GM18951 (cell line): ENCODE results near the gene MED13.
"Not testable (repeated sequence)": the region's sequence is repeated elsewhere in the genome, so short reads cannot be mapped to it uniquely, and the experiment has no call there.

Experiments used
- POLR2A ChIP-seq: IDR thresholded peaks from 4 replicates; pipeline ENCODE4 v1.6.1; 2011; ENCODE audit warnings: mild to moderate bottlenecking; ENCODE audit not compliant: insufficient read length, insufficient read depth; ENCODE audit errors: extremely low read depth
- in situ Hi-C: fragments of 300-500 bp; cut with MboI; formaldehyde crosslinking; loops from one replicate; pipeline ENCODE4 v1.12.0; 2022; ENCODE audit warnings: low sequenced_read_pairs, mixed read lengths, inconsistent platforms; ENCODE audit not compliant: unreplicated experiment

Gene MED13

GRCh38 chr17:61926826-61927207, 138.3 kb downstream of the MED13 start:
- in situ Hi-C loops, result no loop called here

GRCh38 chr17:61915162-61915561, 149.9 kb downstream of the MED13 start:
- in situ Hi-C loops, result not testable (repeated sequence)

More at GRCh38 chr17:61926826-61927207, 138.3 kb downstream of the MED13 start:
- no peak for TF ChIP-seq POLR2A

GRCh38 chr17:61908292-61909037, 156.6 kb downstream of the MED13 start:
- TF ChIP-seq POLR2A, result no peak
- in situ Hi-C loops, result no loop called here

GRCh38 chr17:61907361-61907760, 157.7 kb downstream of the MED13 start:
- no peak for TF ChIP-seq POLR2A
- in situ Hi-C loops, result no loop called here

GRCh38 chr17:61904094-61904710, 160.9 kb downstream of the MED13 start:
- in situ Hi-C loops, result no loop called here
- no peak for TF ChIP-seq POLR2A

- no peak for TF ChIP-seq POLR2A
- in situ Hi-C loops, result no loop called here
These were observed 161.8 kb downstream of the MED13 start for GRCh38 chr17:61903251-61903650.

GRCh38 chr17:61897548-61898180, 167.4 kb downstream of the MED13 start:
- in situ Hi-C loops, result no loop called here
- TF ChIP-seq POLR2A, result no peak

GRCh38 chr17:61895391-61895790, 169.7 kb downstream of the MED13 start:
- no peak for TF ChIP-seq POLR2A
- in situ Hi-C loops, result no loop called here

GRCh38 chr17:61894310-61894709, 170.8 kb downstream of the MED13 start:
- in situ Hi-C loops, result not testable (repeated sequence)
